Heart right ventricle (tissue), 16 donors: ENCODE results near the gene MID1. TPM values are rescaled to one million over a fixed set of nuclear protein-coding genes. Genes with fewer than 3 reads are reported as not detected.

Experiments used
- ATAC-seq, 8 donors: fragments of 200-7000 bp; cut with Tn5 transposase; one replicate each; pipeline ENCODE4 v1.9.1; 2020; ENCODE audit warnings: mild to moderate bottlenecking in 8 of 8, moderate library complexity in 8 of 8, moderate number of reproducible peaks in 1 of 8
- DNase-seq, 2 donors: peaks; one replicate each; pipeline ENCODE4 v3.0.0-alpha.2; 2020
- H3K27ac ChIP-seq, 10 donors: fragments of 200-600 bp; sonication (generic) in 2 of 10; one replicate each; pipeline versions ENCODE4 v1.5.0 to v1.8.0; 2020 to 2022; ENCODE audit warnings: mild to moderate bottlenecking in 3 of 10
- H3K27me3 ChIP-seq, 7 donors: fragments of 200-600 bp; one replicate each; pipeline ENCODE4 v1.8.0; 2021 to 2022; ENCODE audit warnings: mild to moderate bottlenecking in 2 of 7
- H3K36me3 ChIP-seq, 9 donors: fragments of 200-600 bp; sonication (generic) in 1 of 9; one replicate each; pipeline versions ENCODE4 v1.5.0 to v1.8.0; 2020 to 2022; ENCODE audit warnings: mild to moderate bottlenecking in 2 of 9
- H3K4me1 ChIP-seq, 9 donors: fragments of 200-600 bp; sonication (generic) in 1 of 9; one replicate each; pipeline versions ENCODE4 v1.5.0 to v1.8.0; 2020 to 2022; ENCODE audit warnings: mild to moderate bottlenecking in 4 of 9
- H3K4me3 ChIP-seq, 10 donors: fragments of 200-600 bp; sonication (generic) in 2 of 10; one replicate each; pipeline versions ENCODE4 v1.5.0 to v1.8.0; 2020 to 2022; ENCODE audit warnings: mild to moderate bottlenecking in 7 of 10, moderate library complexity in 2 of 10
- H3K9me3 ChIP-seq, 11 donors: fragments of 200-600 bp in 10 of 11; sonication (generic) in 2 of 11; one replicate each; pipeline versions ENCODE4 v1.5.0 to v1.8.0; 2013 to 2022; ENCODE audit warnings: mild to moderate bottlenecking in 2 of 11, control low read depth in 1 of 11, moderate library complexity in 1 of 11
- CTCF ChIP-seq, 9 donors: fragments of 200-600 bp; sonication (generic) in 2 of 9; IDR thresholded peaks; one replicate each; pipeline versions ENCODE4 v1.5.0 to v1.8.0; 2021 to 2022; ENCODE audit warnings: antibody characterized with exemption in 9 of 9, mild to moderate bottlenecking in 5 of 9, moderate library complexity in 1 of 9
- whole genome bisulfite sequencing, 2 donors: extraction: QIAGEN DNeasy Blood & Tissue Kit; methylation state at CpG; one replicate each; pipeline ENCODE4 v1.1.7; 2013; ENCODE audit warnings: inconsistent platforms in 1 of 2; 5-methylcytosine and 5-hydroxymethylcytosine counted together
- intact Hi-C, 10 donors: fragments of 100-400 bp; cut with DNase I; formaldehyde crosslinking; loops; one replicate each; pipeline versions ENCODE4 v1.11.1 to v1.14.2; 2022
- polyA plus RNA-seq, 2 donors: library from polyadenylated mRNA; stranded (reverse); fragments of 200-250 nt; gene quantifications; one replicate each; pipeline ENCODE4 v1.2.3, GENCODE V29; 2013
- total RNA-seq, 10 donors: library from RNA; stranded (reverse); fragmentation: NEBNext Ultra II Directional in 3 of 10; extraction: Animal tissue kit (Norgen Biotek cat#: 25700) in 3 of 10; gene quantifications; one replicate each; pipeline versions ENCODE4 v1.2.1 to v1.2.4, GENCODE V29; 2021 to 2023
- donor health status: Arrhythmogenic right ventricular cardiomyopathy.
- donor health status: ischemic (EF 13 %, LVEDD 7.1; RV severe dilation, severe dysfunction).
- donor health status: healthy with polysubstance abuse.
- donor health status: DM: no; HTN: yes; CAD: no.
- donor health status: DM: no; HTN: no; CAD: no.
- donor health status: ischemic (EF 25% LVEDD 6.9; RV normal size, moderate dysfunction).
- donor health status: ischemic (EF 25% LVEDD 5.7; RV mildly dilated, moderate dysfunction).
- donor health status: healthy.
- donor health status: DM: yes; HTN: yes; CAD: no.
- donor health status: Ischemic cardiomyopathy.
- donor health status: ischemic (EF 35%, LVEDD 5.7; RV mildly dilated, moderate dysfunction).
- donor health status: nonischemic (EF 11% LVEDD 7.7; RV severe dilation, severe dysfunction).
- donor health status: DM: yes; HTN: yes; CAD: no.
- donor health status: PGD.
- donor health status: ischemic (EF 29% LVEDD 5.4; RV normal size, mild dysfunction).
- donor health status: nonischemic (EF 23%, LVEDD 6.1; RV moderate dilation, normal function).

MID1 gene
- total and polyA plus RNA-seq, 12 donors, result 1.4 to 22.6 (median 7.2) TPM

DNA sequence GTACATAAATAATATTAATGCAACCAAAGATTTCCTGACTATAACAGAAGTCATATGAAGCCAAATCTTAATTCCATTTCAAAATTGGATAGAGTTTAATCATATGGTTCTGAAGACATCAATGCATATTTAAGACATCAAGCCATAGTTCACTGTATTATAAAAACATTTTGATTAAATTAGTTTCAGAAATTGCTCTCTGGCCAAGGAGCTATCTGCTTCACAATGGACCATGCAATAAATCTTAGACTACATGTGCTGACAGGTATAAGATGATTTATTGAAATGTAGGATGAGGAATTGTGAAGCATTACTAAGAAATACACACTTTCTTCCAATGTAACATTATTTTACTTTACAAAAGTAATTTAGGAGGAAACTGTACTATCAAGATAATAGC, 81.6 kb downstream of the MID1 start:
- no peaks in the 10 kb centered on the region for H3K27me3 ChIP-seq
- no peaks in the 10 kb centered on the region for H3K36me3 ChIP-seq
- H3K4me1 ChIP-seq, result peaks cover 0 to 10% (median 0%) of the 10 kb centered on the region in 9 donors
- H3K9me3 ChIP-seq, result no peaks in the 10 kb centered on the region
- TF ChIP-seq CTCF (IDR thresholded peaks at IDR 0.05), result no peak
- no peak overlapping the region for H3K27ac ChIP-seq
- ATAC-seq, result no peak
- intact Hi-C loops, result no loop called here
- DNase-seq, result no peak
- no peak overlapping the region for H3K4me3 ChIP-seq

DNA sequence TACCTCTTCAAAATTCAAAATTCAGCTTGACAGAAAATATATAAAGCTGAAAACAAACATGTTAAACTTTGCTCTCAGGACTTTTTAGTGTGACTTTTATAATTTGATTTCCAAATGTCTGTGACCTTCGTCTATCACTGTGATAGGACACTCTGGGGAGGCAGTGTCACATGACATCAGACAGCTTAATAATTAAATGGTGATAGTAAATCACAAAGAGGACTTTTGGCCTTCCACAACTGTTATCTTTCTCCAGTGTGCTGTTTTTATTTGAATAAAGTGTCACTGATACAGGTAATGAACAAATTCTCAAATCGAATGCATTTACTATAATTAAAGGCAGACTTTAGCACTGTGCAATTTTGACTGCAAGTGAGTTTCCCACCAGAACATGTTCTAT, 83.1 kb downstream of the MID1 start:
- no peaks in the 10 kb centered on the region for H3K36me3 ChIP-seq
- DNase-seq, result no peak
- ATAC-seq, result no peak
- H3K27ac ChIP-seq, result no peak overlapping the region
- H3K4me1 ChIP-seq, result peaks cover 0 to 10% (median 0%) of the 10 kb centered on the region in 9 donors
- H3K9me3 ChIP-seq, result no peaks in the 10 kb centered on the region
- intact Hi-C loops, result no loop called here
- H3K27me3 ChIP-seq, result no peaks in the 10 kb centered on the region
- no peak for TF ChIP-seq CTCF (IDR thresholded peaks at IDR 0.05)
- WGBS, 2 donors, result 40 to 42% methylated on average over 2 of the region's 2 CpGs
- no peak overlapping the region for H3K4me3 ChIP-seq

GRCh38 chrX:10536744-10537143, 83.6 kb downstream of the MID1 start:
- Histone ChIP-seq H3K27ac (no peak overlapping the region), H3K9me3 (no peaks in the 10 kb centered on the region), H3K36me3 (no peaks in the 10 kb centered on the region), H3K4me1 (peaks cover 0 to 10% (median 0%) of the 10 kb centered on the region in 9 donors), H3K4me3 (no peak overlapping the region), H3K27me3 (no peaks in the 10 kb centered on the region)
- WGBS, 2 donors, result 68 to 84% methylated on average over 5 of the region's 5 CpGs
- TF ChIP-seq CTCF (IDR thresholded peaks at IDR 0.05), result no peak
- intact Hi-C loops, result no loop called here
- DNase-seq (no peak), ATAC-seq (no peak)

DNA sequence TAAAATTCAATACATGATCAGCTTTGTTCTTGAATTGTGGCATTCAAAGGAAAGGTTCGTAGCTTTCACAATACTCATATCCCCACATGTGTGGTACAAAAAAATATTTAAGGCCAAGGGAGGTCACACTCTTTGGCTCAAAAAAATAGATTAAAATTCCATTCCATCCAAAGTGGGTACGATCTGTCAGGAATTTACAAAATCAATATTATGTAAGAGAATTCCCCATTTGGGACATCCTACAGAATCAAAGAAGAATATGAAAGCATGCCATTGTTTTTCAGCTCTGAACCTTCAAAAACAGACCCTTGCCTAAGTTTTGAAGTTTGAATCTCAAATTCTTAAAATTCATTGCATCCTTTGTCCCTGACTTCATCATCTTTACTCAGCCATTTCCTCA, 85.8 kb downstream of the MID1 start:
- Histone ChIP-seq H3K9me3 (no peaks in the 10 kb centered on the region), H3K4me3 (no peak overlapping the region), H3K36me3 (no peaks in the 10 kb centered on the region), H3K4me1 (peaks cover 0 to 10% (median 0%) of the 10 kb centered on the region in 9 donors), H3K27ac (no peak overlapping the region), H3K27me3 (no peaks in the 10 kb centered on the region)
- intact Hi-C loops, result no loop called here
- ATAC-seq, result no peak
- no peak for DNase-seq
- WGBS, 2 donors, result 87 to 95% methylated on average over 2 of the region's 2 CpGs
- TF ChIP-seq CTCF (IDR thresholded peaks at IDR 0.05), result no peak
